HG02840 (cell line): ENCODE data around the gene PEX5L.
A peak's percentile ranks its signal among the peaks of the same experiment; 100 is the strongest.
"Not testable (repeated sequence)": the region's sequence is repeated elsewhere in the genome, so short reads cannot be mapped to it uniquely, and the experiment has no call there.

ENCODE experiments used
- ATAC-seq: cut with Tn5 transposase; IDR thresholded peaks from one replicate; pipeline ENCODE4 v1.9.1; 2021; ENCODE audit warnings: mild to moderate bottlenecking, moderate library complexity, moderate number of reproducible peaks; ENCODE audit not compliant: unreplicated experiment, low FRiP score

Gene PEX5L

DNA sequence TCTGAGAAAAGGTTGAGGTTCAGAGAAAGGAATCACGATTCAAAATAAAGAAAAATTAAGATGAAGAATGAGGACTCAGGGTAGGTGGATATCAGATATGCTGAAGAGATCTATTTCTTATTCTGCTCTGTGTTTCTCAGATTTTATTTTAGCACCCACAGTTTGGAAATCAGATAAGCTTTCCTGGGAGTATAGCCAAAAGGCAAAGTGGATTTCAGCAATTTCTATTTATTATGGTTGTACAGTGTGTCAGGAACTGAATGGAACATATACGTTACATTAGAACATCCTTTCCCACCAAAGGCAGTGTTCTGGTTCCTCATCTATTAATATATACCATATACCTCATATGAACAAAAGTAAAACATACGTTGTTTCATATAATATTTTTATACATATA, 18.9 kb downstream of the PEX5L start:
- no peak for ATAC-seq

GRCh38 chr3:180011927-180012326, 24.8 kb downstream of the PEX5L start:
- ATAC-seq, result no peak

DNA sequence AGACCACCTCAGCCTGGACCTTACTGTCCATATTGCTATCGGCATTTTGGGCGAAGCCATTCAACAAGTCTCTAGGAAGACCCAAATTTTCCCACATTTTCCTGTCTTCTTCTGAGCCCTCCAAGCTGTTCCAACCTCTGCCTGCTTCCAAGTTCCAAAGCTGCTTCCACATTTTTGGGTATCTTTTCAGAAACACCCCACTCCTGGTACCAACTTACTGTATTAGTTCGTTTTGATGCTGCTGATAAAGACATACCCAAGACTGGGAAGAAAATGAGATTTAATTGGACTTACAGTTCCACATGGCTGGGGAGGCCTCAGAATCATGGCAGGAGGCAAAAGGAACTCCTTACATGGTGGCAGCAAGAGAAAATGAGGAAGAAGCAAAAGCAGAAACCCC, 28.4 kb downstream of the PEX5L start:
- not testable (repeated sequence) for ATAC-seq

DNA sequence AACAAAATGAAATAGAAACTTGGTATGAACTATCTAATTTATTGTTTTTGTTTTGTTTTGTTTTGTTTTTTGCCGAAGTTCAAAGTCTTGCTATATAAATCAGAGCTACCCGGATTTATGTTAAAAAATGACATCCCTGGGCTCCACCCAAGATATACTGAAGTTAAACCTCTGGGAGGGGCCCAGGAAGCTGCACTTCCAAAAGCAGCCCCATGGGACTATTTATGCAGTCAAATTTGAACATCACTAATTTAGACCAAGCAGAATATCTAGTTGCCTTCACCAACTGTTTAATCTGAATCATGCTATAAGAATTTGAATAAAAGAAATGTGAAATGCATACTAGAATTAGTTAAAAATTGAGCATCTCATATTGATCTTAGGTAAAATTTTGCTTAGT, 32.2 kb downstream of the PEX5L start:
- ATAC-seq, result no peak

- ATAC-seq, result no peak
Measured at GRCh38 chr3:180002006-180002405, 34.7 kb downstream of the PEX5L start.

DNA sequence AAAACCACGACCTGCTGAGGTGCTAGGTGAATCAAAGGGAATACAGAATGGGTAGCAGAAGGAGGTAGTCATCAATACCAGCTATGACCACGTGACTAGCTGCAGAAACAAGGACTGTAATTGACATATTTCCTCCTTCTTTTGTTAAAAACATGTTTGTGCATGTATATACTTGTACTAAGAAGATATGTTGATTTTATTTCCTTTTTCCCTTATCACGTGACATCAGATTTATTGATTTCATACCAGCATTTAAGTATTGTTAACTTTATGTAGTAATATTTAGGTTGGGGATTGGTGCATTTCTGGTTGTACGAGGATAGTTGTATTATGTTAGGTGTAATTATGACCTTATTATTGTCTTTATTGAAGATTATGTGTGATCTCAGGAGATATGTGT, 36.2 kb downstream of the PEX5L start:
- no peak for ATAC-seq

GRCh38 chr3:179995406-179995805, 41.3 kb downstream of the PEX5L start:
- no peak for ATAC-seq

DNA sequence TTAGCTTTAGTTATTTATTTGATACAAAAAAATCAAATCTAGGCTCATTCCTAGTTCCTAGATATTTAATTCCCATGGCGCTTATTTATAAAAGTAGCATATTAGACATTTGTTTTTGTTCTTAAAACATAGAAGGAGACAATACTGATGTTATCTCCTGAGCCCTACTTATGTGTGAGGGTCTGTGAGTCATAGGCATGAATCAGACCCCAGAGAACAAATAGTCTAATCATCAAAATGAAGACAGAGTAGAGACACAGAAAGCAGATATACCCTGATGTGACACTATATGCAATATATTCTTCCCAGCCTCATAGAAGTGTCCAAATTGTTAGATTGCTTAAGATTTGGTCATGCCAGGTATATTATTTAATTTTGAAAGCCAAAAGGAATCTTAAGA, 44.9 kb downstream of the PEX5L start:
- no peak for ATAC-seq

GRCh38 chr3:179991104-179991503, 45.6 kb downstream of the PEX5L start:
- ATAC-seq, result no peak

DNA sequence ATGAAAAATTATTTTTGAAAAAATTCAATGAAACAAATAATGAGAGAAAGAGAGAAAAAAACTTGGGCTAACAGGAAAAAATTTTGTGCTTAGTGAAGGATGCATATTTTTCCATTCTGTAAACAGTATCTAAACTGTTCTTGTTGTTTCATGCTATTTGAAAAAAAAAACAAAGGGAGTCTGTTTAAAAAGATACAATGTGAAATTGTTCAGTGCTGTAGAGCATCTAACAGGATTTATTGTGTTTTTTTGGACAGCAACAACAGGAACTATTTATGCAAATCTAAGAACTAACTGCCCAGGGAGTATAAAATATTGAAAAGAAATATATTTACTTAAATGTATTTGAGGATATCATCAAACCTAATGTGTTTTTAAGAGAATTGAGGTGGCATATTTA, 55.1 kb downstream of the PEX5L start:
- ATAC-seq, result no peak

GRCh38 chr3:179977356-179977755, 59.4 kb downstream of the PEX5L start:
- ATAC-seq, result no peak

- no peak for ATAC-seq
Measured at GRCh38 chr3:179973931-179974361, 62.8 kb downstream of the PEX5L start.

- no peak for ATAC-seq
Measured at GRCh38 chr3:179972881-179973423, 63.8 kb downstream of the PEX5L start.

GRCh38 chr3:179971280-179971679, 65.5 kb downstream of the PEX5L start:
- ATAC-seq, result no peak

GRCh38 chr3:179970746-179971145, 66.0 kb downstream of the PEX5L start:
- no peak for ATAC-seq

GRCh38 chr3:179969525-179969924, 67.2 kb downstream of the PEX5L start:
- no peak for ATAC-seq

- peak; percentile 82 for ATAC-seq
Measured at GRCh38 chr3:179967622-179968021, 69.1 kb downstream of the PEX5L start.

- no peak for ATAC-seq
Measured at GRCh38 chr3:179964890-179965289, 71.8 kb downstream of the PEX5L start.

DNA sequence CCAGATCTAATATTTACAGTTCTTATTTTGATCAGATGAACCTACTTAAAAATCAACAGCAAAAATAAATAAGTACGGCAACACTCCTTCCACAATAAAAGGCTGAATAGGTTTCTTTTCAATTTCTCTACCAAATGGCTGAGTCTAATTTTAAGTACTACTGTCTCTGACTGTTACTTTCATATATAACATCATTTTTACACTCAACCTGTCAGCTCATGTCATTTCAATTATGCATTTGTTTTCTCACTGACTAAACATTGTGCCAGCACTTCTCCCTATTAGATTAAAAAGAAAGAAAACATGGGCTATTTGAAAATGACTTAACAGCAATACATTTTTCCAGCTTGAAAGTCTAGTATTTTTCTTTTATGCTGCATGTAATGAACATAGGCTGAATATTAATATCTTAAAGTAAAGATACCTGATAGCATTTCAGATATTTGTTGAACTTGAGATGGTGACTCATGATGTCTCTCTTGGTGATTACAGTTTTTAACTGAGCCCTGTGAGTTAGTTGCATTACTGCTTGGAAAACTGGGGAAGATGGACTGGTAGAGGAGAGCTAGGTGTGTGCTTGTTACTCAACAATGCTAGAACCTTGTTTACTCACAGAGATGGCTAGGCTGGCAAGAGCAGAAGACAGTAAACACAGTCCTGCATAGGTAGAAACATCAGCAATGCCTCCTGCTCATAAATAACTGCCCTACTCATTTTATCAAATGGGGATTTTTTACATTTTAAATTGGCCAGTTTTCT, 73.9 kb downstream of the PEX5L start:
- no peak for ATAC-seq

- peak; percentile 55 for ATAC-seq
Measured at GRCh38 chr3:179961703-179962078, 75.0 kb downstream of the PEX5L start.

- peak; percentile 13 for ATAC-seq
Measured at GRCh38 chr3:179961071-179961702, 75.5 kb downstream of the PEX5L start.

DNA sequence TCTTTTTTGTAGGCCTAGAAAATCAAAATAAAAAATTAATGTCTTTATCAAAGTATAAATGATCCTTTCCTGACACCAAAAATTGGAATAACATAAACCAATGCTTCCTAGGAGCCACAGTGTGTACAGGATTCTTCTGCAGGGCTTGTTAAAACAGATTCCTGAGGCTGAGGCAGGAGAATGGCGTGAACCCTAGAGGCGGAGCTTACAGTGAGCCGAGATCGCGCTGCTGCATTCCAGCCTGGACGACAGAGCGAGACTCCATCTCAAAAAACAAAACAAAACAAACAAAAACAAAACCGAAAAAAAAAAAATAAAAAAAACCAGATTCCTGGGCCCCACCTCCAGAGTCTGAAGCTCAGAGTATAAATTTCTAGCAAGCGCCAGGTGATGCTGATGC, 78.0 kb downstream of the PEX5L start:
- ATAC-seq, result no peak
